HepG2 (cell line): Measurements from ENCODE around the gene MICAL3. TPM values are rescaled to one million over a fixed set of nuclear protein-coding genes. Genes with fewer than 3 reads are reported as not detected.

ENCODE experiments used
- ATAC-seq: fragments of 200-7000 bp; cut with Tn5 transposase; 3 replicates; pipeline ENCODE4 v1.9.1; 2020; ENCODE audit warnings: mild to moderate bottlenecking, moderate library complexity
- BruUV-seq: library from RNA; stranded (reverse); fragments of 400-500 nt; replicated peaks from 2 replicates; lab custom pipeline; 2021; lab: Mats Ljungman, UMichigan
- CTCF ChIA-PET: fragments of 300-600 bp; formaldehyde crosslinking; extraction: SDS; loops from one replicate; lab custom pipeline; 2021; ENCODE audit warnings: low total read pairs, inconsistent platforms, low intra/inter-chr PET ratio; lab: Yijun Ruan, JAX
- POLR2A ChIA-PET: fragments of 350-600 bp; sonication (Branson Sonifier 250); formaldehyde crosslinking; loops from one replicate; lab custom pipeline; 2020; ENCODE audit warnings: antibody characterized with exemption, inconsistent platforms; lab: Yijun Ruan, JAX
- DNase-seq: peaks from one replicate; pipeline ENCODE4 v3.0.0-alpha.2; 2015; ENCODE audit warnings: low spot score
- FAIRE-seq: peaks from 3 replicates; lab custom pipeline; 2011; peaks lifted over from hg19 to GRCh38; lab: Jason Lieb, UNC
- H2AFZ ChIP-seq: one replicate; pipeline ENCODE4 v1.6.1; 2011; ENCODE audit warnings: low read length, inconsistent platforms
- H3K27ac ChIP-seq: fragments of 300-600 bp; 3 replicates; pipeline ENCODE4 v1.8.0; 2011; ENCODE audit warnings: mixed run types, mild to moderate bottlenecking, mixed read lengths, low read length, inconsistent platforms; ENCODE audit not compliant: insufficient read depth; ENCODE audit errors: extremely low read length
- H3K27me3 ChIP-seq, 2 experiments: fragments of 200-600 bp in 1 of 2; 2 replicates in 1 of 2; 3 replicates in 1 of 2; pipeline versions ENCODE4 v1.6.0 to v1.8.0; 2011; ENCODE audit warnings: low read length in 2 of 2, mild to moderate bottlenecking in 2 of 2, moderate library complexity in 2 of 2, inconsistent platforms in 1 of 2; ENCODE audit not compliant: insufficient read depth in 2 of 2, control insufficient read depth in 1 of 2
- H3K36me3 ChIP-seq, 2 experiments: fragments of 200-600 bp in 1 of 2; replicated peaks in 1 of 2; 2 replicates in 1 of 2; 3 replicates in 1 of 2; pipeline versions ENCODE4 v1.5.1 to v1.8.0; 2011; ENCODE audit warnings: low read length in 2 of 2, inconsistent platforms in 1 of 2; ENCODE audit not compliant: insufficient read depth in 2 of 2, control insufficient read depth in 1 of 2
- H3K4me1 ChIP-seq: 2 replicates; pipeline ENCODE4 v1.5.1; 2012; ENCODE audit warnings: low read length, inconsistent platforms; ENCODE audit not compliant: insufficient read depth
- H3K4me2 ChIP-seq: 2 replicates; pipeline ENCODE4 v1.6.0; 2011; ENCODE audit warnings: low read depth, low read length, inconsistent platforms
- H3K4me3 ChIP-seq, 3 experiments: fragments of 200-600 bp in 1 of 3; sonication (generic), shearing (Covaris generic) in 1 of 3; replicated peaks in 1 of 3; 2 replicates each; pipeline ENCODE4 v1.5.1; 2011 to 2016; ENCODE audit warnings: low read length in 3 of 3, inconsistent platforms in 2 of 3, low read depth in 2 of 3, mild to moderate bottlenecking in 2 of 3, control low read depth in 1 of 3, mixed read lengths in 1 of 3; ENCODE audit not compliant: insufficient read depth in 1 of 3
- H3K79me2 ChIP-seq: one replicate; pipeline ENCODE4 v1.6.1; 2011; ENCODE audit warnings: low read length, inconsistent platforms; ENCODE audit not compliant: insufficient read depth
- H3K9ac ChIP-seq: 2 replicates; pipeline ENCODE4 v1.6.0; 2011; ENCODE audit warnings: mild to moderate bottlenecking, low read depth, low read length, inconsistent platforms; ENCODE audit not compliant: insufficient read depth
- H3K9me3 ChIP-seq: 2 replicates; pipeline ENCODE4 v1.5.1; 2012; ENCODE audit warnings: mild to moderate bottlenecking, low read length
- H4K20me1 ChIP-seq: 2 replicates; pipeline ENCODE4 v1.6.0; 2011; ENCODE audit warnings: inconsistent platforms, mild to moderate bottlenecking, low read length, moderate library complexity; ENCODE audit not compliant: insufficient read depth
- ATRX ChIP-seq: sonication (generic); formaldehyde crosslinking; IDR thresholded peaks from 2 replicates; pipeline ENCODE4 v1.4.0; 2020; ENCODE audit warnings: missing genetic modification reagents, borderline replicate concordance
- MTF1 ChIP-seq: sonication (generic); formaldehyde crosslinking; IDR thresholded peaks from 2 replicates; pipeline ENCODE4 v1.5.0; 2020; ENCODE audit warnings: missing genetic modification reagents
- ZNF101 ChIP-seq: sonication (generic); formaldehyde crosslinking; IDR thresholded peaks from 2 replicates; pipeline ENCODE4 v1.4.0; 2020; ENCODE audit warnings: mild to moderate bottlenecking, low read depth, missing genetic modification reagents, borderline replicate concordance
- WGBS: methylation state at CpG from one replicate; pipeline ENCODE4 v1.1.6; 2017; ENCODE audit warnings: low lambda C conversion rate; 5-methylcytosine and 5-hydroxymethylcytosine counted together
- in situ Hi-C: cut with HindIII; loops from 2 replicates; pipeline ENCODE4 v1.10.0; 2017; ENCODE audit warnings: low pct_unique_long_range_greater_than_20kb; ENCODE audit not compliant: extremely low pct_ligation_motif_present
- intact Hi-C: fragments of 100-400 bp; cut with micrococcal nuclease; formaldehyde crosslinking; loops from one replicate; pipeline ENCODE4 v1.10.0; 2022; ENCODE audit not compliant: unreplicated experiment
- polyA plus RNA-seq, 8 experiments: library from polyadenylated mRNA; depleted of rRNA in 3 of 8; stranded (reverse) in 7 of 8; unstranded in 1 of 8; fragments of >200 nt; fragmentation: Illumina TruSeq in 4 of 8; extraction: Trizol in 4 of 8; gene quantifications; 2 replicates each; pipeline versions ENCODE4 v1.2.1 to v1.2.3, GENCODE V29; 2011 to 2016; ENCODE audit warnings: low read depth in 4 of 8, missing spikeins in 1 of 8, mixed read lengths in 1 of 8; ENCODE audit not compliant: insufficient read depth in 1 of 8
- total RNA-seq, 5 experiments: library from RNA; depleted of rRNA; stranded (reverse); fragments of >200 nt; fragmentation: Illumina TruSeq; extraction: Trizol; gene quantifications; 2 replicates each; pipeline ENCODE4 v1.2.3, GENCODE V29; 2016; ENCODE audit warnings: low read depth in 1 of 5
- TF ChIP-seq, protein P1 (sequence below): sonication (generic); formaldehyde crosslinking; IDR thresholded peaks from 2 replicates; pipeline ENCODE4 v1.5.0; 2020; ENCODE audit warnings: mild to moderate bottlenecking, missing genetic modification reagents, borderline replicate concordance
- TF ChIP-seq, protein P2 (sequence below): sonication (generic); formaldehyde crosslinking; IDR thresholded peaks from 2 replicates; pipeline ENCODE4 v1.5.1; 2020; ENCODE audit warnings: mild to moderate bottlenecking, missing genetic modification reagents, moderate library complexity

The MICAL3 gene
- total and polyA plus RNA-seq, 2 of the 13 experiments (the other 11 are each of a cell fraction or from before 2014, with no cell fraction given), result 5.3 to 12.5 TPM

DNA sequence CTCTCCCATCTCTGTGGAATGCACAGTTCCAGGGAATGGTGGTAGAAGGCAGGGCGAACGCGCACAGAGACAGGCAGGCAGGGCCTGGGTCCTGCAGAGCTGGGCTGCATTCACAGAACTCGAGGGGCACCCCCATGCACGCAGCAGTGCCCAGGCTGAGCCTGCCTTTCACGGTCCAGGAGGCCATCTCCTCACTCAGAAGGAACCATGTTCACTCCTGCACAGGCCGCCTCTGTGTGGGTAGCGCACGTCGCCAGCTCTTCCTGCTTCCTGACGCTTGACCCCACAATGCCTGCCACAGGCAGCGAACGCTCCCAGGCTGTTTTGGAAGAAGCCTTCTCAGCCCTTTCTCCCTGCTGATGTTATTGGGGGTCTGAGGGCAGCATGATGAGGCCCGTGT, 151.2 kb downstream of the MICAL3 start:
- WGBS, result 100% methylated on average over 5 of the region's 14 CpGs
- Histone ChIP-seq H3K9me3 (no peaks in the 10 kb centered on the region), H4K20me1 (no peaks in the 10 kb centered on the region), H3K9ac (no peak overlapping the region), H3K36me3 (peaks cover 22 to 55% of the 10 kb centered on the region in 2 experiments; a peak in 4 of 5 replicates)
- ATAC-seq, result no peak
- intact Hi-C loops, result no loop called here
- no peak for TF ChIP-seq ZNF101 (CRISPR knock-in tag)
- TF ChIP-seq, all 625 proteins: peak for 0
- Histone ChIP-seq H3K27me3 (no peaks in the 10 kb centered on the region), H3K79me2 (no peaks in the 10 kb centered on the region), H2AFZ (no peak overlapping the region), H3K4me1 (no peaks in the 10 kb centered on the region), H3K27ac (no peak overlapping the region), H3K4me2 (no peak overlapping the region), H3K4me3 (no peak overlapping the region)
- FAIRE-seq (no peak), DNase-seq (no peak)
- CTCF ChIA-PET, result no interaction called here
- POLR2A ChIA-PET, result no interaction called here
- no TSS peak for BruUV-seq
- in situ Hi-C loops, result no loop called here

DNA sequence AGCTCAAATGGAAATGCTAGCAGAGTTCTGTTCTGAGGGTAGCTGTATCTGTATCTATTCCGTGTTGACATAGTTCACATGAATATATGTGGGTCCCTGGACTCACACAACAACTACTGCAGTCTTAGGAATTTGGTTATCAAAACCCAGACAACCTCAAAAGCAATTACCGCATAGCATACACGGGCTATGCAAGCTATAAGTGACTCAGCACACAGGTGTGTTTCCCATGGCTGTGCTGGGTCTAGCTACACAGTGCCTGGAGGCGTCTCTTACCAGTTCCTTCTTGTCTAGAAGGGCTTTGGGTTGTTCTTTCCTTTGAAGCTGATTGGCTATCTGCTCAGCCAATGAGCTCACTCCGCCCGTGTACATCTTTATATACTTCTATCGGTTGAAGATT, 151.9 kb downstream of the MICAL3 start:
- H4K20me1 ChIP-seq, result no peaks in the 10 kb centered on the region
- intact Hi-C loops (no loop called here), in situ Hi-C loops (no loop called here)
- no peaks in the 10 kb centered on the region for H3K27me3 ChIP-seq
- H3K4me1 ChIP-seq, result no peaks in the 10 kb centered on the region
- peaks cover 22 to 60% of the 10 kb centered on the region in 2 experiments; a peak in 4 of 5 replicates for H3K36me3 ChIP-seq
- DNase-seq, result no peak
- H3K4me2 ChIP-seq, result no peak overlapping the region
- POLR2A ChIA-PET, result no interaction called here
- no TSS peak for BruUV-seq
- no peak overlapping the region for H3K9ac ChIP-seq
- CTCF ChIA-PET, result no interaction called here
- no peak for FAIRE-seq
- H3K9me3 ChIP-seq, result no peaks in the 10 kb centered on the region
- H3K4me3 ChIP-seq, result no peak overlapping the region
- 98% methylated on average over 7 of the region's 7 CpGs for WGBS
- ATAC-seq, result no peak
- no peaks in the 10 kb centered on the region for H3K79me2 ChIP-seq
- H3K27ac ChIP-seq, result no peak overlapping the region
- no peak overlapping the region for H2AFZ ChIP-seq
- TF ChIP-seq ATRX, result no peak
- TF ChIP-seq MTF1 (CRISPR knock-in tag), result no peak
- TF ChIP-seq, protein P1, sequence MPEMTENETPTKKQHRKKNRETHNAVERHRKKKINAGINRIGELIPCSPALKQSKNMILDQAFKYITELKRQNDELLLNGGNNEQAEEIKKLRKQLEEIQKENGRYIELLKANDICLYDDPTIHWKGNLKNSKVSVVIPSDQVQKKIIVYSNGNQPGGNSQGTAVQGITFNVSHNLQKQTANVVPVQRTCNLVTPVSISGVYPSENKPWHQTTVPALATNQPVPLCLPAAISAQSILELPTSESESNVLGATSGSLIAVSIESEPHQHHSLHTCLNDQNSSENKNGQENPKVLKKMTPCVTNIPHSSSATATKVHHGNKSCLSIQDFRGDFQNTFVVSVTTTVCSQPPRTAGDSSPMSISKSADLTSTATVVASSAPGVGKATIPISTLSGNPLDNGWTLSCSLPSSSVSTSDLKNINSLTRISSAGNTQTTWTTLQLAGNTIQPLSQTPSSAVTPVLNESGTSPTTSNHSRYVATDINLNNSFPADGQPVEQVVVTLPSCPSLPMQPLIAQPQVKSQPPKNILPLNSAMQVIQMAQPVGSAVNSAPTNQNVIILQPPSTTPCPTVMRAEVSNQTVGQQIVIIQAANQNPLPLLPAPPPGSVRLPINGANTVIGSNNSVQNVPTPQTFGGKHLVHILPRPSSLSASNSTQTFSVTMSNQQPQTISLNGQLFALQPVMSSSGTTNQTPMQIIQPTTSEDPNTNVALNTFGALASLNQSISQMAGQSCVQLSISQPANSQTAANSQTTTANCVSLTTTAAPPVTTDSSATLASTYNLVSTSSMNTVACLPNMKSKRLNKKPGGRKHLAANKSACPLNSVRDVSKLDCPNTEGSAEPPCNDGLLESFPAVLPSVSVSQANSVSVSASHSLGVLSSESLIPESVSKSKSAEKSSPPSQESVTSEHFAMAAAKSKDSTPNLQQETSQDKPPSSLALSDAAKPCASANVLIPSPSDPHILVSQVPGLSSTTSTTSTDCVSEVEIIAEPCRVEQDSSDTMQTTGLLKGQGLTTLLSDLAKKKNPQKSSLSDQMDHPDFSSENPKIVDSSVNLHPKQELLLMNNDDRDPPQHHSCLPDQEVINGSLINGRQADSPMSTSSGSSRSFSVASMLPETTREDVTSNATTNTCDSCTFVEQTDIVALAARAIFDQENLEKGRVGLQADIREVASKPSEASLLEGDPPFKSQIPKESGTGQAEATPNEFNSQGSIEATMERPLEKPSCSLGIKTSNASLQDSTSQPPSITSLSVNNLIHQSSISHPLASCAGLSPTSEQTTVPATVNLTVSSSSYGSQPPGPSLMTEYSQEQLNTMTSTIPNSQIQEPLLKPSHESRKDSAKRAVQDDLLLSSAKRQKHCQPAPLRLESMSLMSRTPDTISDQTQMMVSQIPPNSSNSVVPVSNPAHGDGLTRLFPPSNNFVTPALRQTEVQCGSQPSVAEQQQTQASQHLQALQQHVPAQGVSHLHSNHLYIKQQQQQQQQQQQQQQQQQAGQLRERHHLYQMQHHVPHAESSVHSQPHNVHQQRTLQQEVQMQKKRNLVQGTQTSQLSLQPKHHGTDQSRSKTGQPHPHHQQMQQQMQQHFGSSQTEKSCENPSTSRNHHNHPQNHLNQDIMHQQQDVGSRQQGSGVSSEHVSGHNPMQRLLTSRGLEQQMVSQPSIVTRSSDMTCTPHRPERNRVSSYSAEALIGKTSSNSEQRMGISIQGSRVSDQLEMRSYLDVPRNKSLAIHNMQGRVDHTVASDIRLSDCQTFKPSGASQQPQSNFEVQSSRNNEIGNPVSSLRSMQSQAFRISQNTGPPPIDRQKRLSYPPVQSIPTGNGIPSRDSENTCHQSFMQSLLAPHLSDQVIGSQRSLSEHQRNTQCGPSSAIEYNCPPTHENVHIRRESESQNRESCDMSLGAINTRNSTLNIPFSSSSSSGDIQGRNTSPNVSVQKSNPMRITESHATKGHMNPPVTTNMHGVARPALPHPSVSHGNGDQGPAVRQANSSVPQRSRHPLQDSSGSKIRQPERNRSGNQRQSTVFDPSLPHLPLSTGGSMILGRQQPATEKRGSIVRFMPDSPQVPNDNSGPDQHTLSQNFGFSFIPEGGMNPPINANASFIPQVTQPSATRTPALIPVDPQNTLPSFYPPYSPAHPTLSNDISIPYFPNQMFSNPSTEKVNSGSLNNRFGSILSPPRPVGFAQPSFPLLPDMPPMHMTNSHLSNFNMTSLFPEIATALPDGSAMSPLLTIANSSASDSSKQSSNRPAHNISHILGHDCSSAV (CRISPR knock-in tag), result no peak
- TF ChIP-seq, protein P2, sequence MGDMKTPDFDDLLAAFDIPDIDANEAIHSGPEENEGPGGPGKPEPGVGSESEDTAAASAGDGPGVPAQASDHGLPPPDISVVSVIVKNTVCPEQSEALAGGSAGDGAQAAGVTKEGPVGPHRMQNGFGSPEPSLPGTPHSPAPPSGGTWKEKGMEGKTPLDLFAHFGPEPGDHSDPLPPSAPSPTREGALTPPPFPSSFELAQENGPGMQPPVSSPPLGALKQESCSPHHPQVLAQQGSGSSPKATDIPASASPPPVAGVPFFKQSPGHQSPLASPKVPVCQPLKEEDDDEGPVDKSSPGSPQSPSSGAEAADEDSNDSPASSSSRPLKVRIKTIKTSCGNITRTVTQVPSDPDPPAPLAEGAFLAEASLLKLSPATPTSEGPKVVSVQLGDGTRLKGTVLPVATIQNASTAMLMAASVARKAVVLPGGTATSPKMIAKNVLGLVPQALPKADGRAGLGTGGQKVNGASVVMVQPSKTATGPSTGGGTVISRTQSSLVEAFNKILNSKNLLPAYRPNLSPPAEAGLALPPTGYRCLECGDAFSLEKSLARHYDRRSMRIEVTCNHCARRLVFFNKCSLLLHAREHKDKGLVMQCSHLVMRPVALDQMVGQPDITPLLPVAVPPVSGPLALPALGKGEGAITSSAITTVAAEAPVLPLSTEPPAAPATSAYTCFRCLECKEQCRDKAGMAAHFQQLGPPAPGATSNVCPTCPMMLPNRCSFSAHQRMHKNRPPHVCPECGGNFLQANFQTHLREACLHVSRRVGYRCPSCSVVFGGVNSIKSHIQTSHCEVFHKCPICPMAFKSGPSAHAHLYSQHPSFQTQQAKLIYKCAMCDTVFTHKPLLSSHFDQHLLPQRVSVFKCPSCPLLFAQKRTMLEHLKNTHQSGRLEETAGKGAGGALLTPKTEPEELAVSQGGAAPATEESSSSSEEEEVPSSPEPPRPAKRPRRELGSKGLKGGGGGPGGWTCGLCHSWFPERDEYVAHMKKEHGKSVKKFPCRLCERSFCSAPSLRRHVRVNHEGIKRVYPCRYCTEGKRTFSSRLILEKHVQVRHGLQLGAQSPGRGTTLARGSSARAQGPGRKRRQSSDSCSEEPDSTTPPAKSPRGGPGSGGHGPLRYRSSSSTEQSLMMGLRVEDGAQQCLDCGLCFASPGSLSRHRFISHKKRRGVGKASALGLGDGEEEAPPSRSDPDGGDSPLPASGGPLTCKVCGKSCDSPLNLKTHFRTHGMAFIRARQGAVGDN (CRISPR knock-in tag), result no peak
